Liver (tissue), 9 donors: ENCODE measurements around the gene GPR179. TPM values are rescaled to one million over a fixed set of nuclear protein-coding genes. Genes with fewer than 3 reads are reported as not detected.

Experiments
- DNase-seq: peaks from one replicate; pipeline ENCODE4 v3.0.0-alpha.2; 2017; ENCODE audit warnings: low spot score
- H3K27ac ChIP-seq, 2 donors: one replicate each; pipeline ENCODE4 v1.7.0; 2013; ENCODE audit warnings: inconsistent platforms in 2 of 2, low read length in 2 of 2, control low read depth in 1 of 2, low read depth in 1 of 2, mild to moderate bottlenecking in 1 of 2
- H3K27me3 ChIP-seq, 4 donors: one replicate each; pipeline versions ENCODE4 v1.6.1 to v1.7.0; 2013; ENCODE audit warnings: low read length in 3 of 4, inconsistent platforms in 1 of 4, mild to moderate bottlenecking in 1 of 4, moderate library complexity in 1 of 4; ENCODE audit not compliant: control insufficient read depth in 4 of 4, insufficient read depth in 4 of 4
- H3K36me3 ChIP-seq, 4 donors: one replicate each; pipeline versions ENCODE4 v1.6.1 to v1.7.0; 2013; ENCODE audit warnings: low read length in 3 of 4, mild to moderate bottlenecking in 3 of 4, low read depth in 1 of 4, moderate library complexity in 1 of 4; ENCODE audit not compliant: control insufficient read depth in 4 of 4, insufficient read depth in 3 of 4
- H3K4me1 ChIP-seq, 4 donors: one replicate each; pipeline versions ENCODE4 v1.6.1 to v1.7.0; 2013; ENCODE audit warnings: low read length in 3 of 4, mild to moderate bottlenecking in 3 of 4, moderate library complexity in 1 of 4; ENCODE audit not compliant: control insufficient read depth in 4 of 4, insufficient read depth in 4 of 4
- H3K4me3 ChIP-seq, 3 donors: one replicate each; pipeline versions ENCODE4 v1.6.1 to v1.7.0; 2013; ENCODE audit warnings: low read length in 3 of 3, control low read depth in 1 of 3, low read depth in 1 of 3, mild to moderate bottlenecking in 1 of 3
- H3K9ac ChIP-seq, 2 donors: one replicate each; pipeline ENCODE4 v1.7.0; 2013; ENCODE audit warnings: low read length in 2 of 2, mild to moderate bottlenecking in 2 of 2, moderate library complexity in 2 of 2, control low read depth in 1 of 2, low read depth in 1 of 2
- H3K9me3 ChIP-seq, 4 donors: one replicate each; pipeline versions ENCODE4 v1.6.1 to v1.7.0; 2013; ENCODE audit warnings: low read length in 3 of 4; ENCODE audit not compliant: control insufficient read depth in 4 of 4
- ATF3 ChIP-seq: IDR thresholded peaks from 2 replicates; pipeline ENCODE4 v1.6.1; 2016; ENCODE audit warnings: antibody characterized with exemption
- CTCF ChIP-seq: fragments of 150-350 bp; IDR thresholded peaks from 2 replicates; pipeline ENCODE4 v1.5.1; 2017; ENCODE audit warnings: improper control_type of control experiment, low read depth, low read length; ENCODE audit not compliant: missing input control
- FOXA1 ChIP-seq: IDR thresholded peaks from 2 replicates; pipeline ENCODE4 v1.6.1; 2016; ENCODE audit warnings: antibody characterized with exemption
- FOXA2 ChIP-seq: IDR thresholded peaks from 2 replicates; pipeline ENCODE4 v1.6.1; 2016; ENCODE audit warnings: antibody characterized with exemption
- GABPA ChIP-seq, 2 donors: IDR thresholded peaks in 1 of 2; conservative IDR thresholded peaks in 1 of 2; 2 replicates each; pipeline ENCODE4 v1.6.1; 2016; ENCODE audit warnings: antibody characterized with exemption in 2 of 2, mild to moderate bottlenecking in 1 of 2, moderate library complexity in 1 of 2
- HNF4G ChIP-seq: IDR thresholded peaks from 2 replicates; pipeline ENCODE4 v1.6.1; 2016; ENCODE audit warnings: antibody characterized with exemption
- JUND ChIP-seq, 2 donors: IDR thresholded peaks; 2 replicates each; pipeline ENCODE4 v1.6.1; 2016; ENCODE audit warnings: antibody characterized with exemption in 2 of 2
- MAX ChIP-seq: IDR thresholded peaks from 2 replicates; pipeline ENCODE4 v1.6.1; 2016; ENCODE audit warnings: antibody characterized with exemption
- REST ChIP-seq: IDR thresholded peaks from 2 replicates; pipeline ENCODE4 v1.6.1; 2016; ENCODE audit warnings: antibody characterized with exemption, mild to moderate bottlenecking
- RXRA ChIP-seq, 2 donors: IDR thresholded peaks; 2 replicates each; pipeline ENCODE4 v1.6.1; 2017 to 2018; ENCODE audit warnings: antibody characterized with exemption in 2 of 2, mild to moderate bottlenecking in 1 of 2
- TAF1 ChIP-seq: conservative IDR thresholded peaks from 2 replicates; pipeline ENCODE4 v1.6.1; 2016; ENCODE audit warnings: antibody characterized with exemption, mild to moderate bottlenecking
- YY1 ChIP-seq: IDR thresholded peaks from 2 replicates; pipeline ENCODE4 v1.6.1; 2016; ENCODE audit warnings: antibody characterized with exemption, mild to moderate bottlenecking
- ZBTB33 ChIP-seq: IDR thresholded peaks from 2 replicates; pipeline ENCODE4 v1.6.1; 2016; ENCODE audit warnings: antibody characterized with exemption
- WGBS: extraction: QIAGEN DNeasy Blood & Tissue Kit; methylation state at CpG from one replicate; pipeline ENCODE4 v1.1.7; 2013; 5-methylcytosine and 5-hydroxymethylcytosine counted together
- polyA plus RNA-seq, 2 donors: library from polyadenylated mRNA; stranded (reverse) in 1 of 2; unstranded in 1 of 2; fragments of 200-250 nt in 1 of 2; fragments of >200 nt in 1 of 2; fragmentation: Nextera tagmentation in 1 of 2; extraction: Ambion mirVana in 1 of 2; gene quantifications; one replicate each; pipeline versions ENCODE4 v1.2.1 to v1.2.3, GENCODE V29; 2013 to 2015
- total RNA-seq, 2 donors: library from RNA; depleted of rRNA; stranded (reverse); fragments of >200 nt; gene quantifications; one replicate each; pipeline ENCODE4 v1.2.3, GENCODE V29; 2014
- donor health status: healthy.
- donor health status: healthy.
- donor health status: healthy.
- donor health status: healthy.
- donor health status: healthy.

Gene GPR179
- total and polyA plus RNA-seq, 4 donors: under 0.01 to 0.05 (median 0.01) TPM; not detected in 1

- 96% methylated on average over 8 of the region's 8 CpGs for WGBS
- no peaks in the 10 kb centered on the region for H3K4me1 ChIP-seq
- DNase-seq: no peak
Measured at GRCh38 chr17:38364741-38365140, 21.0 kb upstream of the GPR179 start.

More at GRCh38 chr17:38364741-38365140, 21.0 kb upstream of the GPR179 start:
- Histone ChIP-seq H3K27me3 (no peaks in the 10 kb centered on the region), H3K9ac (no peak overlapping the region), H3K27ac (no peak overlapping the region), H3K36me3 (peaks cover 4 to 24% (median 18%) of the 10 kb centered on the region in 4 donors), H3K4me3 (no peak overlapping the region), H3K9me3 (no peaks in the 10 kb centered on the region)
- TF ChIP-seq ZBTB33 (no peak), TAF1 (no peak), RXRA (IDR thresholded peaks at IDR 0.05) (no peak), YY1 (no peak), CTCF (no peak), ATF3 (no peak), MAX (no peak), HNF4G (no peak), GABPA (IDR thresholded peaks at IDR 0.05 in 1 of 2, conservative IDR thresholded peaks at IDR 0.05 in 1 of 2) (no peak), REST (no peak), JUND (IDR thresholded peaks at IDR 0.05) (no peak), FOXA2 (no peak), FOXA1 (no peak)
